OCI-LY7 (cell line): Measurements from ENCODE around the gene ARL15. TPM values are rescaled to one million over a fixed set of nuclear protein-coding genes. Genes with fewer than 3 reads are reported as not detected.

ENCODE experiments used
- BruUV-seq: library from RNA; stranded (reverse); fragments of 400-500 nt; replicated peaks from 2 replicates; lab custom pipeline; 2021; lab: Mats Ljungman, UMichigan
- CTCF ChIA-PET: fragments of 300-600 bp; sonication (Branson Sonifier 250); formaldehyde crosslinking; loops from one replicate; lab custom pipeline; 2022; ENCODE audit warnings: antibody characterized with exemption; ENCODE audit not compliant: unreplicated experiment; lab: Charles Lee
- POLR2A ChIA-PET: fragments of 300-600 bp; sonication (Branson Sonifier 250); formaldehyde crosslinking; loops from one replicate; lab custom pipeline; 2022; ENCODE audit warnings: antibody characterized with exemption; lab: Charles Lee
- DNase-seq: peaks from one replicate; pipeline ENCODE4 v3.0.0-alpha.2; 2015; ENCODE audit warnings: low spot score
- H2AFZ ChIP-seq: fragments of 200-600 bp; sonication (generic), shearing (Covaris generic); 2 replicates; pipeline ENCODE4 v1.6.1; 2014; ENCODE audit warnings: mild to moderate bottlenecking, antibody characterized with exemption, low read length, moderate library complexity
- H3K27ac ChIP-seq: fragments of 200-600 bp; sonication (generic); 2 replicates; pipeline ENCODE4 v1.5.1; 2014; ENCODE audit warnings: mixed run types, low read depth, mild to moderate bottlenecking, moderate library complexity, low read length, inconsistent platforms; ENCODE audit not compliant: poor library complexity, severe bottlenecking
- H3K36me3 ChIP-seq: fragments of 200-600 bp; sonication (generic); 2 replicates; pipeline ENCODE4 v1.6.1; 2014; ENCODE audit warnings: mild to moderate bottlenecking, antibody characterized with exemption, low read length, moderate library complexity, mixed read lengths; ENCODE audit not compliant: insufficient read depth
- H3K4me1 ChIP-seq: fragments of 200-600 bp; sonication (generic); 2 replicates; pipeline ENCODE4 v1.5.1; 2014; ENCODE audit warnings: mild to moderate bottlenecking, low read length; ENCODE audit not compliant: insufficient read depth, poor library complexity, severe bottlenecking
- H3K4me2 ChIP-seq: fragments of 200-600 bp; sonication (generic); 2 replicates; pipeline ENCODE4 v1.6.1; 2014; ENCODE audit warnings: mild to moderate bottlenecking, low read length
- H3K4me3 ChIP-seq: fragments of 200-600 bp; sonication (generic); 2 replicates; pipeline ENCODE4 v1.5.1; 2014; ENCODE audit warnings: mild to moderate bottlenecking, low read depth, low read length; ENCODE audit not compliant: poor library complexity, severe bottlenecking
- H3K79me2 ChIP-seq: fragments of 200-600 bp; sonication (generic); 2 replicates; pipeline ENCODE4 v1.6.1; 2016; ENCODE audit warnings: low read depth, mild to moderate bottlenecking, low read length, moderate library complexity, mixed read lengths; ENCODE audit not compliant: insufficient read depth
- H3K9me2 ChIP-seq: fragments of 200-600 bp; sonication (generic); 2 replicates; pipeline ENCODE4 v1.6.1; 2016; ENCODE audit warnings: mild to moderate bottlenecking, low read length, mixed read lengths; ENCODE audit not compliant: insufficient read depth
- H3K9me3 ChIP-seq: fragments of 200-600 bp; sonication (generic); 2 replicates; pipeline ENCODE4 v1.6.1; 2014; ENCODE audit warnings: mild to moderate bottlenecking, mixed run types, low read length, mixed read lengths
- H4K20me1 ChIP-seq: fragments of 200-600 bp; sonication (generic); 2 replicates; pipeline ENCODE4 v1.6.1; 2014; ENCODE audit warnings: mild to moderate bottlenecking, antibody characterized with exemption, low read length, moderate library complexity, mixed read lengths; ENCODE audit not compliant: insufficient read depth
- EZH2phosphoT487 ChIP-seq: fragments of 200-600 bp; sonication (generic); IDR thresholded peaks from 2 replicates; pipeline ENCODE4 v1.6.1; 2018; ENCODE audit warnings: low read depth, borderline replicate concordance, mild to moderate bottlenecking, mixed run types, antibody characterized with exemption, low read length, moderate library complexity, mixed read lengths
- intact Hi-C: fragments of 100-400 bp; cut with micrococcal nuclease; formaldehyde crosslinking; loops from one replicate; pipeline ENCODE4 v1.10.0; 2022; ENCODE audit not compliant: unreplicated experiment
- total RNA-seq, 2 experiments: library from RNA; depleted of rRNA in 1 of 2; stranded (reverse); fragments of >200 nt in 1 of 2; shearing (Covaris generic) in 1 of 2; gene quantifications; 2 replicates each; pipeline ENCODE4 v1.2.3, GENCODE V29; 2014 to 2022
- TF ChIP-seq, protein P1 (sequence below): fragments of 200-600 bp; sonication (generic); conservative IDR thresholded peaks from 2 replicates; pipeline ENCODE4 v1.5.1; 2014; ENCODE audit warnings: mild to moderate bottlenecking, antibody characterized with exemption, low read length, moderate library complexity, mixed read lengths

The ARL15 gene
- total RNA-seq, 2 experiments from 2014 or later: 18.8 to 24.4 TPM

GRCh38 chr5:54148858-54149257, 161.5 kb downstream of the ARL15 start:
- no peak for DNase-seq
- Histone ChIP-seq H3K4me1 (peaks cover 13% of the 10 kb centered on the region), H3K9me2 (no peaks in the 10 kb centered on the region), H4K20me1 (no peaks in the 10 kb centered on the region), H2AFZ (no peak overlapping the region), H3K9me3 (no peaks in the 10 kb centered on the region), H3K27ac (no peak overlapping the region), H3K79me2 (no peaks in the 10 kb centered on the region), H3K4me2 (no peak overlapping the region), H3K36me3 (peaks cover 3% of the 10 kb centered on the region; the same call in 1 of the 2 replicates), H3K4me3 (no peak overlapping the region)
- TF ChIP-seq EZH2phosphoT487: no peak
- TF ChIP-seq, protein P1, sequence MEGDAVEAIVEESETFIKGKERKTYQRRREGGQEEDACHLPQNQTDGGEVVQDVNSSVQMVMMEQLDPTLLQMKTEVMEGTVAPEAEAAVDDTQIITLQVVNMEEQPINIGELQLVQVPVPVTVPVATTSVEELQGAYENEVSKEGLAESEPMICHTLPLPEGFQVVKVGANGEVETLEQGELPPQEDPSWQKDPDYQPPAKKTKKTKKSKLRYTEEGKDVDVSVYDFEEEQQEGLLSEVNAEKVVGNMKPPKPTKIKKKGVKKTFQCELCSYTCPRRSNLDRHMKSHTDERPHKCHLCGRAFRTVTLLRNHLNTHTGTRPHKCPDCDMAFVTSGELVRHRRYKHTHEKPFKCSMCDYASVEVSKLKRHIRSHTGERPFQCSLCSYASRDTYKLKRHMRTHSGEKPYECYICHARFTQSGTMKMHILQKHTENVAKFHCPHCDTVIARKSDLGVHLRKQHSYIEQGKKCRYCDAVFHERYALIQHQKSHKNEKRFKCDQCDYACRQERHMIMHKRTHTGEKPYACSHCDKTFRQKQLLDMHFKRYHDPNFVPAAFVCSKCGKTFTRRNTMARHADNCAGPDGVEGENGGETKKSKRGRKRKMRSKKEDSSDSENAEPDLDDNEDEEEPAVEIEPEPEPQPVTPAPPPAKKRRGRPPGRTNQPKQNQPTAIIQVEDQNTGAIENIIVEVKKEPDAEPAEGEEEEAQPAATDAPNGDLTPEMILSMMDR: no peak
- intact Hi-C loops: no loop called here
- BruUV-seq: no TSS peak
- POLR2A ChIA-PET: interaction anchor here (1.2 kb wide), 1 partner anchor 21 kb away, joined by 3 read pairs; no protein-coding TSS in a partner anchor
- CTCF ChIA-PET: no interaction called here

- H3K79me2 ChIP-seq: no peaks in the 10 kb centered on the region
- ChIA-PET CTCF (no interaction called here), POLR2A (no interaction called here)
- H3K27ac ChIP-seq: no peak overlapping the region
- no peak overlapping the region for H2AFZ ChIP-seq
- no TSS peak for BruUV-seq
- intact Hi-C loops: no loop called here
- no peak for DNase-seq
- H3K4me1 ChIP-seq: peaks cover 13% of the 10 kb centered on the region
- peak overlapping the region; percentile 20; the same call in 1 of the 2 replicates for H3K4me2 ChIP-seq
- no peaks in the 10 kb centered on the region for H4K20me1 ChIP-seq
- H3K9me3 ChIP-seq: no peaks in the 10 kb centered on the region
- H3K4me3 ChIP-seq: no peak overlapping the region
- peaks cover 3% of the 10 kb centered on the region; the same call in 1 of the 2 replicates for H3K36me3 ChIP-seq
- H3K9me2 ChIP-seq: no peaks in the 10 kb centered on the region
- TF ChIP-seq, protein P1: peak; percentile 45
- TF ChIP-seq EZH2phosphoT487: no peak
These were observed 162.1 kb downstream of the ARL15 start for GRCh38 chr5:54148067-54148845.

- peaks cover 13% of the 10 kb centered on the region for H3K4me1 ChIP-seq
- H3K4me3 ChIP-seq: no peak overlapping the region
- no peak for DNase-seq
- no peaks in the 10 kb centered on the region for H3K79me2 ChIP-seq
- H3K9me3 ChIP-seq: no peaks in the 10 kb centered on the region
- no peaks in the 10 kb centered on the region for H3K9me2 ChIP-seq
- POLR2A ChIA-PET: interaction anchor here (0.5 to 1.4 kb wide), 3 partner anchors 13 to 119 kb away, joined by 3 to 4 read pairs (median 4); no protein-coding TSS in a partner anchor
- TF ChIP-seq, protein P1: no peak
- no peak for TF ChIP-seq EZH2phosphoT487
- no peaks in the 10 kb centered on the region for H4K20me1 ChIP-seq
- CTCF ChIA-PET: no interaction called here
- no TSS peak for BruUV-seq
- no peak overlapping the region for H3K4me2 ChIP-seq
- no peak overlapping the region for H2AFZ ChIP-seq
- H3K27ac ChIP-seq: no peak overlapping the region
- H3K36me3 ChIP-seq: no peaks in the 10 kb centered on the region; the same call in 1 of the 2 replicates
- intact Hi-C loops: no loop called here
These were observed 163.5 kb downstream of the ARL15 start for GRCh38 chr5:54146916-54147315.
